Measurements from ENCODE around the gene WRAP53.

Gene WRAP53

GRCh38 chr17:7706631-7707354 is 18.5 kb downstream of the WRAP53 start:
- no peak for TF ChIP-seq CTCF (conservative IDR thresholded peaks at IDR 0.05)
- H3K27ac ChIP-seq: no peak overlapping the region

- no peak overlapping the region for H3K27ac ChIP-seq
- no peak for TF ChIP-seq CTCF (conservative IDR thresholded peaks at IDR 0.05)
Observed at GRCh38 chr17:7707446-7707845, 19.2 kb downstream of the WRAP53 start.

GRCh38 chr17:7707858-7708750 is 19.8 kb downstream of the WRAP53 start:
- TF ChIP-seq CTCF (conservative IDR thresholded peaks at IDR 0.05): no peak
- no peak overlapping the region for H3K27ac ChIP-seq

GRCh38 chr17:7709031-7709430 is 20.8 kb downstream of the WRAP53 start:
- no peak for TF ChIP-seq CTCF (conservative IDR thresholded peaks at IDR 0.05)
- no peak overlapping the region for H3K27ac ChIP-seq

GRCh38 chr17:7710301-7710700 is 22.0 kb downstream of the WRAP53 start:
- TF ChIP-seq CTCF (conservative IDR thresholded peaks at IDR 0.05): no peak
- H3K27ac ChIP-seq: no peak overlapping the region

GRCh38 chr17:7711051-7711755 is 22.9 kb downstream of the WRAP53 start:
- TF ChIP-seq CTCF (conservative IDR thresholded peaks at IDR 0.05): no peak

More at GRCh38 chr17:7711051-7711755, 22.9 kb downstream of the WRAP53 start:
- no peak overlapping the region for H3K27ac ChIP-seq
